SK-N-SH (cell line): ENCODE data around the gene MRPL41.

Source experiments
- EP300 ChIP-seq, 2 experiments: IDR thresholded peaks; 2 replicates each; pipeline versions ENCODE4 v1.4.0 to v1.6.1; 2012; ENCODE audit warnings: borderline replicate concordance in 1 of 2, low read depth in 1 of 2, low read length in 1 of 2
- FOXM1 ChIP-seq: IDR thresholded peaks from 2 replicates; pipeline ENCODE4 v1.4.0; 2012; ENCODE audit warnings: low read depth, mild to moderate bottlenecking
- GATA2 ChIP-seq: sonication (generic); formaldehyde crosslinking; IDR thresholded peaks from 2 replicates; pipeline ENCODE4 v1.5.0; 2020; ENCODE audit warnings: mild to moderate bottlenecking, missing genetic modification reagents
- NRF1 ChIP-seq: IDR thresholded peaks from 2 replicates; pipeline ENCODE4 v1.6.1; 2012; ENCODE audit warnings: low read depth, mild to moderate bottlenecking, low read length
- RCOR1 ChIP-seq: fragments of 150-350 bp; IDR thresholded peaks from 2 replicates; pipeline ENCODE4 v1.6.1; 2017; ENCODE audit warnings: antibody characterized with exemption, low read length
- TAF1 ChIP-seq: IDR thresholded peaks from 2 replicates; pipeline ENCODE4 v1.6.1; 2012; ENCODE audit warnings: low read depth, mild to moderate bottlenecking, low read length, moderate library complexity, borderline replicate concordance
- USF1 ChIP-seq: IDR thresholded peaks from 2 replicates; pipeline ENCODE4 v1.4.0; 2012; ENCODE audit warnings: low read depth, borderline replicate concordance
- USF2 ChIP-seq: fragments of 150-350 bp; IDR thresholded peaks from 2 replicates; pipeline ENCODE4 v1.6.1; 2017; ENCODE audit warnings: antibody characterized with exemption, low read length, low read depth, borderline replicate concordance
- TF ChIP-seq, protein P1 (sequence below): fragments of 200-600 bp; sonication (generic); IDR thresholded peaks from 2 replicates; pipeline ENCODE4 v1.6.1; 2017; ENCODE audit warnings: antibody characterized with exemption, mild to moderate bottlenecking, moderate library complexity
- TF ChIP-seq, protein P2 (sequence below): IDR thresholded peaks from 2 replicates; pipeline ENCODE4 v1.4.0; 2012; ENCODE audit warnings: low read depth

DNA sequence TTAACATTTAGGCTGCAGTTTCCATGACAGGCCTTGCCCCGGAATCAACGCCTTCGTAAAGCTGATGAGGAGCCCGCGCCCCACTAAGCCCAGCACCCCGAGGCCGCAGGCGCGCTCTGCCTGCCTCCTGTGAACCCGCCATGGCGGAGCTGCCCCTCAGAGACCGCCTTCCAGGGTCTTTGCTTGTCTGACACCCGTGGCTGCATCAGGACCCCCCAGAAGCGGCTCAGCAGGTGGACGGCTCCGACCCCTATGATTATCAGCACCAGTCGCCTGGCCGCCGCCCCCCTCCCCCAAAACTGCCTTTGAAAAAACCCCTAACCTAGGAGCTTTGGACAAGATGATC, 27.6 kb downstream of the MRPL41 start:
- no peak for TF ChIP-seq USF1
- TF ChIP-seq GATA2, result no peak
- TF ChIP-seq, protein P1, sequence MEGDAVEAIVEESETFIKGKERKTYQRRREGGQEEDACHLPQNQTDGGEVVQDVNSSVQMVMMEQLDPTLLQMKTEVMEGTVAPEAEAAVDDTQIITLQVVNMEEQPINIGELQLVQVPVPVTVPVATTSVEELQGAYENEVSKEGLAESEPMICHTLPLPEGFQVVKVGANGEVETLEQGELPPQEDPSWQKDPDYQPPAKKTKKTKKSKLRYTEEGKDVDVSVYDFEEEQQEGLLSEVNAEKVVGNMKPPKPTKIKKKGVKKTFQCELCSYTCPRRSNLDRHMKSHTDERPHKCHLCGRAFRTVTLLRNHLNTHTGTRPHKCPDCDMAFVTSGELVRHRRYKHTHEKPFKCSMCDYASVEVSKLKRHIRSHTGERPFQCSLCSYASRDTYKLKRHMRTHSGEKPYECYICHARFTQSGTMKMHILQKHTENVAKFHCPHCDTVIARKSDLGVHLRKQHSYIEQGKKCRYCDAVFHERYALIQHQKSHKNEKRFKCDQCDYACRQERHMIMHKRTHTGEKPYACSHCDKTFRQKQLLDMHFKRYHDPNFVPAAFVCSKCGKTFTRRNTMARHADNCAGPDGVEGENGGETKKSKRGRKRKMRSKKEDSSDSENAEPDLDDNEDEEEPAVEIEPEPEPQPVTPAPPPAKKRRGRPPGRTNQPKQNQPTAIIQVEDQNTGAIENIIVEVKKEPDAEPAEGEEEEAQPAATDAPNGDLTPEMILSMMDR, result no peak
- no peak for TF ChIP-seq FOXM1
- no peak for TF ChIP-seq EP300 (IDR thresholded peaks at IDR 0.05; ENCODE audit: borderline replicate concordance in 1 of 2, low read depth in 1 of 2, low read length in 1 of 2)
- TF ChIP-seq TAF1, result no peak
- no peak for TF ChIP-seq RCOR1
- TF ChIP-seq, protein P2, sequence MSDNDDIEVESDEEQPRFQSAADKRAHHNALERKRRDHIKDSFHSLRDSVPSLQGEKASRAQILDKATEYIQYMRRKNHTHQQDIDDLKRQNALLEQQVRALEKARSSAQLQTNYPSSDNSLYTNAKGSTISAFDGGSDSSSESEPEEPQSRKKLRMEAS, result no peak
- no peak for TF ChIP-seq USF2
- no peak for TF ChIP-seq NRF1
